ENCODE data around the gene UXT.
"Not testable (repeated sequence)": the region's sequence is repeated elsewhere in the genome, so short reads cannot be mapped to it uniquely, and the experiment has no call there.

UXT gene

GRCh38 chrX:47612418-47612817 lies 46.6 kb downstream of the UXT start:
- DNase-seq: no peak

DNA sequence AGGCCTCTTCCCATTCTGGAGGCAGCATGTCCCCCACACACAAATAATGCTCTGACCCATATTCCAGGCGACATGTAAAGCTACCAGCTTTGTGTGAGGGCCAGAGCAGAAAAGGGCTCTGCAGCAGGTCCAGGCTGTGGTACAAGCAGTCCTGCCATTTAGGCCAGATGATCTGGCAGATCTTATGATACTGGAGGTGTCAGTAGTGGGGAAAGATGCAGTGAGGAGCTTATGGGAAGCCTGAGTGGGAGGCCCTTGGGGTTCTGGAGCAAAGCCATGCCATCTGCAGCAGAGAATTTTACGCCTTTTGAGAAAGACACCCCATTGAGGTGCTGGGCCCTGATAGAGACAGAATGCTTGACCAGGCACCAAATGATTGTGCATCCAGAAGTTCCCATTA lies 47.1 kb downstream of the UXT start:
- DNase-seq: no peak

DNA sequence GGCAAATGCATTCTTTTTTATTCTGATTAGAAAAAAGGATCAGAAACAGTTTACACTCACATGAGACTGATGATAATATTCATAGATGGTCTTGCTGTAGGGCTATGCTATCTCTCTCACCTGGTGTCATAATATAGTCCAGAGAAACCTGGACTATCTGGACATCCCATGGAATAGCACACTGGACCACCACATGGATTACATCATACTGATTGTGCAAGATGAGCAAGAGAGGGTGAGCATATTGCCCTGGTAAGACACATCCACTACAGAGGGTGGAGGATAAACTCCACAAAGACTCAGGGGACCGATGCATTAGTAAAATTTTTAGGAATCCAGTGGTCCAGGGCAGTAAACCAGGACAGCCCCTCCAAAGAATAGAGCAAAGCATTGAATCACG lies 47.5 kb downstream of the UXT start:
- DNase-seq: no peak

- no peak for DNase-seq
Observed at GRCh38 chrX:47610511-47610910, 48.5 kb downstream of the UXT start.

DNA sequence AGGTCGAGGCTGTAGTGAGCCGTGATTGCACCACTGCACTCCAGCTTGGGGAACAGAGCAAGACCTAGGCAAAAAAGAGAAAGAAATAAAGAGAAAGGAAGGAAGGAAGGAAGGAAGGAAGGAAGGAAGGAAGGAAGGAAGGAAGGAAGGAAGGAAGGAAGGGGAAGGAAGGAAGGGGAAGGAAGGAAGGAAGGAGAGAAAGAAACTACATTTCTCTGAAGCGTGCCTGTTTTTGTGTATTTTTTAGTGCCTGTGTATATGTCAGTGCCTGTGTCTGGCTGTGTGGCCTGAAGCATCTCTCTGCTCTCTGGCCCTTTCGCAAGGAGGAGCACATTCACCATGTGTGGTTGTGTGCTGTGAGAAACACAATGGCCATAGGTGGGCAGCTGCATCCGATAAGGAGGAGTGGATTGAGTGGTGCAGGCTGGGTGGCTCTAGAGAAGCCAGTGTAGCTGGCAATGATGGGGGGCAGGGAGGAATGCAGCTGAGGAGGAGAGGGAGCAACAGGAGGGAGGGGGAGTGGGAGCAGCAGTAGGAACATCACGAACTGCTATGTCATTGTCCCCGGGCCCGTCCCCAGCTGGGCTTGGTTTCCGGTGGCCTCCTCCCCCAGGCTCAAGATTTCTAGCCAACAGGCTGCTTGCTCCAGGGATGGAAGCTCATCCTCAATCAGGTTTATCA lies 50.7 kb downstream of the UXT start:
- no peak for DNase-seq

DNA sequence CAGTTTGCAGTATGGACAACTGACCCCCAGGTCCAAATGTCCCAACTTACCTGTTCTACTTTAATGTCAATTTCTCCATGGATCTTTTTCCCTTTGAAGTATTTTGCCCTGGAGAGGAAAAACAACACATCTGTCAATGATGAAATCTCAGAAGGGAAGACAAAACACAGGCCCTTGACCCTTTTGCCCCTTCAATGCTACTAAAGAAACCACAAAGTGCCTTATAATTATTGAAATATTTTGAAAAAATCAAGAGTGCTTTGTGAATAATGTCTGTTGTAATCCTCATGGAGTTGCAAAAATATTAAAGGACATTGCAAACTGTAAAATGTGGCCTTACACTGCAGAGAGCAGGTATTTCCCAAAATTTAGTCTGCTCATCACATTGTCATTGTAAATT lies 51.9 kb downstream of the UXT start:
- DNase-seq: no peak

- no peak for DNase-seq
Observed at GRCh38 chrX:47605024-47605423, 54.0 kb downstream of the UXT start.

DNA sequence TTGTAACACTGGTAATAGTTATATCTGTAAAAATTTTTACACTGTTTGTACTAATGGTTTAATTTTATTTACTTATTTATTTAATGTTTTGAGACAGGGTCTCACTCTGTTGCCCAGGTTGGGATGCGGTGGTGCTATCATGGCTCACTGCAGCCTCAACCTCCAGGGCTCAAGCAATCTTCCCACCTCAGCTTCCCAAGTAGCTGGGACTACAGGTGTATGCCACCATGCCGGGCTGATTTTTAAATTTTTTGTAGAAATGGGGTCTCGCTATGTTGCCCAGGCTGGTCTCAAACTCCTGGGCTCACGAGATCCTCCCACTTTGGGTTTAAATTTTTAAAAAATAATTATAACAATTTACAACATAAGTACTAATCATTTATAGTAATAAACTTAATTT lies 55.9 kb downstream of the UXT start:
- DNase-seq: not testable (repeated sequence)
